ENCODE measurements around the gene TTC29.
"Not testable (repeated sequence)": the region's sequence is repeated elsewhere in the genome, so short reads cannot be mapped to it uniquely, and the experiment has no call there.

TTC29 gene

DNA sequence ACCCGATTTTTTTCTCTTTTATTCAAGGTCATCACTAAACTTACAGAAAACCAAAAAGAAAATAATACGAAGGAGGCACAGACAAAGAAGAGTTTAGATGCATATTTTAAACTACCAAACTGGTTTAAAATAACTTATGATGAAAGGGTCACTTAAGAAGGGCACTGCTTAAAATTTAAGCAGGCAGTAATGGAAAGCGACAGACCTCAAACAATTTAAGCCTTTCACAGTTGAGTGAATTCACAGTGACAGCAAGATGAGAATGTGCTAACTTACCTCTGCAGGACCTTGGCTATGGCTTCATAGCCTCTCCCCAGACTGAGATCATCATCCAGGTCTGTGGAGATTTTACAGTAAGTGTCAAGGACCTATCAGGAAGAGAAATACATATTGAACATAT, 112.1 kb downstream of the TTC29 start:
- H3K27me3 ChIP-seq = no peaks in the 10 kb centered on the region
- H3K4me1 ChIP-seq (ENCODE audit: control insufficient read depth in 1 of 2, insufficient read depth in 1 of 2, low read depth in 1 of 2, low read length in 1 of 2) = no peaks in the 10 kb centered on the region
- TF ChIP-seq, protein P1, sequence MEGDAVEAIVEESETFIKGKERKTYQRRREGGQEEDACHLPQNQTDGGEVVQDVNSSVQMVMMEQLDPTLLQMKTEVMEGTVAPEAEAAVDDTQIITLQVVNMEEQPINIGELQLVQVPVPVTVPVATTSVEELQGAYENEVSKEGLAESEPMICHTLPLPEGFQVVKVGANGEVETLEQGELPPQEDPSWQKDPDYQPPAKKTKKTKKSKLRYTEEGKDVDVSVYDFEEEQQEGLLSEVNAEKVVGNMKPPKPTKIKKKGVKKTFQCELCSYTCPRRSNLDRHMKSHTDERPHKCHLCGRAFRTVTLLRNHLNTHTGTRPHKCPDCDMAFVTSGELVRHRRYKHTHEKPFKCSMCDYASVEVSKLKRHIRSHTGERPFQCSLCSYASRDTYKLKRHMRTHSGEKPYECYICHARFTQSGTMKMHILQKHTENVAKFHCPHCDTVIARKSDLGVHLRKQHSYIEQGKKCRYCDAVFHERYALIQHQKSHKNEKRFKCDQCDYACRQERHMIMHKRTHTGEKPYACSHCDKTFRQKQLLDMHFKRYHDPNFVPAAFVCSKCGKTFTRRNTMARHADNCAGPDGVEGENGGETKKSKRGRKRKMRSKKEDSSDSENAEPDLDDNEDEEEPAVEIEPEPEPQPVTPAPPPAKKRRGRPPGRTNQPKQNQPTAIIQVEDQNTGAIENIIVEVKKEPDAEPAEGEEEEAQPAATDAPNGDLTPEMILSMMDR (IDR thresholded peaks at IDR 0.05) = no peak
- no peak overlapping the region for H3K27ac ChIP-seq
- H3K4me3 ChIP-seq (ENCODE audit: low read depth in 1 of 2, low read length in 1 of 2) = no peak overlapping the region
- H3K9me3 ChIP-seq = no peaks in the 10 kb centered on the region
- no peaks in the 10 kb centered on the region for H3K36me3 ChIP-seq

DNA sequence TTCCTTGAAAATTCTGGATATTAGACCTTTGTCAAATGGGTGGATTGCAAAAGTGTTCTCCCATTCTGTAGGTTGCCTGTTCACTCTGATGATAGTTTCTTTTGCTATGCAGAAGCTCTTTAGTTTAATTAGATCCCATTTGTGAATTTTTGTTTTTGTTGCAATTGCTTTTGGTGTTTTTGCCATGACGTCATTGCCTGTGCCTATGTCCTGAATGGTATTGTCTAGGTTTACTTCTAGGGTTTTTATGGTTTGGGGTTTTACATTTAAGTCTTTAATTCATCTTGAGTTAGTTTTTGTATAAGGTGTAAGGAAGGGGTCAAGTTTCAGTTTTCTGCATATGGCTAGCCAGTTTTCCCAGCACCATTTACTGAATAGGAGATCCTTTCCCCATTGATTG, 122.7 kb downstream of the TTC29 start:
- H3K36me3 ChIP-seq; H3K9me3 ChIP-seq; H3K4me1 ChIP-seq (ENCODE audit: control insufficient read depth in 1 of 2, insufficient read depth in 1 of 2, low read depth in 1 of 2, low read length in 1 of 2); H3K4me3 ChIP-seq (ENCODE audit: low read depth in 1 of 2, low read length in 1 of 2); H3K27ac ChIP-seq; H3K27me3 ChIP-seq: not testable (repeated sequence)

DNA sequence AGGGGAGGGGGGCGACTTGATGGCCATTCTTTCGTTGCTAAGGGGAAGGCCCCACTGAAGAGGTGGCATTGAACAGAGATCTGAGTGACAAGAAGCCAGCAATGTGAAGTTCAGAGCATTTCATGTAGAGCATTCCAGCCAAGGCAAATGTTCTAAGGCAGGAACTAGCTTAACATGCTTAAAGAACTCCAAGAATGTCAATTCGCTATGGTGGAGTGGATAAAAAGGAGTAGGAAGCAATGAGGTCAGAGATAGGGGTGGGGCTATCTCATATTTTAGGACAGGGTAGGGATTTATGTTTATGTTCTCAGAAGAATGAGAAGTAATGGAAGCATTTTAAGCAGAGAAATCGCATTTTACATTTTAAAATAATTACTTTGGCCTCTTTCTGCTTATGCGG, 130.9 kb downstream of the TTC29 start:
- no peaks in the 10 kb centered on the region for H3K4me1 ChIP-seq (ENCODE audit: control insufficient read depth in 1 of 2, insufficient read depth in 1 of 2, low read depth in 1 of 2, low read length in 1 of 2)
- H3K9me3 ChIP-seq = no peaks in the 10 kb centered on the region
- no peaks in the 10 kb centered on the region for H3K36me3 ChIP-seq
- H3K27me3 ChIP-seq = no peaks in the 10 kb centered on the region
- TF ChIP-seq, protein P1 (IDR thresholded peaks at IDR 0.05) = no peak
- no peak overlapping the region for H3K4me3 ChIP-seq (ENCODE audit: low read depth in 1 of 2, low read length in 1 of 2)
- H3K27ac ChIP-seq = no peak overlapping the region

- Histone ChIP-seq H3K9me3 (no peaks in the 10 kb centered on the region), H3K36me3 (no peaks in the 10 kb centered on the region), H3K27ac (no peak overlapping the region), H3K4me3 (ENCODE audit: low read depth in 1 of 2, low read length in 1 of 2) (no peak overlapping the region), H3K4me1 (ENCODE audit: control insufficient read depth in 1 of 2, insufficient read depth in 1 of 2, low read depth in 1 of 2, low read length in 1 of 2) (no peaks in the 10 kb centered on the region), H3K27me3 (no peaks in the 10 kb centered on the region)
- TF ChIP-seq, protein P1 (IDR thresholded peaks at IDR 0.05) = no peak
Observed at GRCh38 chr4:146795711-146796110, 150.0 kb downstream of the TTC29 start.

DNA sequence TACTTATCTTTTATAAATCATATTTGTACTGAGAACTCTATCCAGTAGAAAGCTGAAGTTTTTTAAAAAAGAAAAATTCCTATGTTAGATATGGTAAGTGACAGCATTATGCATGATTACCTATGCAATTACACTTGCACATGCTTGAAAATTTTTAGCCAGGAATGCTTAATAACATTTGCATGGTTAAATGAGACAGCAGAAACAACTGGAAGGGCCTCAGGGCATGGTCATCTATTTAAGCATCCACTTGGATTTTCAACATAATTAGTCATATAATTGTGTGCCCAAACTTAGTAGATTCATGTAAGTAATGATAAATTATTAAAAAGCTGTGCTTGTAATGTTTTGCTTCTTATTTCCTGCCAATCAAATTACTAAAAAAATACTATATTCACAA, 151.9 kb downstream of the TTC29 start:
- TF ChIP-seq, protein P1 (IDR thresholded peaks at IDR 0.05) = no peak
- Histone ChIP-seq H3K9me3 (no peaks in the 10 kb centered on the region), H3K36me3 (no peaks in the 10 kb centered on the region), H3K4me3 (ENCODE audit: low read depth in 1 of 2, low read length in 1 of 2) (no peak overlapping the region), H3K27me3 (no peaks in the 10 kb centered on the region), H3K4me1 (ENCODE audit: control insufficient read depth in 1 of 2, insufficient read depth in 1 of 2, low read depth in 1 of 2, low read length in 1 of 2) (no peaks in the 10 kb centered on the region), H3K27ac (no peak overlapping the region)

DNA sequence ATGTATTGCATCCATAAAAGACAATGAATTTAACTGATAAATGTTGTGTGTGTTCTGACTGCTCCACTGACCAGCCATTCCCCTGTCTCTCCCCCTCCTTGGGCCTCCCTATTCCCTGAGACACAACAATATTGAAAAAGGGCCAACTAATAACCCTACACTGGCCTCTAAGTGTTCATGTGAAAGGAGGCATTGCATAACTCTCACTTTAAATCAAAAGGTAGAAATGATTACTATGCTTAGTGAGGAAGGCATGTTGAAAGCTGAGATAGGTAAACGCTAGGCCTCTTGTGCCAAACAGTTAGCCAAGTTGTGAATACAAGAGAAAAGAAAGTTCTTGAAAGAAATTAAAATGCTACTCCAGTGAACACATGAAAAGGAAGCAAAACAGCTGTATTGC, 154.2 kb downstream of the TTC29 start:
- no peaks in the 10 kb centered on the region for H3K4me1 ChIP-seq (ENCODE audit: control insufficient read depth in 1 of 2, insufficient read depth in 1 of 2, low read depth in 1 of 2, low read length in 1 of 2)
- no peak overlapping the region for H3K27ac ChIP-seq
- H3K4me3 ChIP-seq (ENCODE audit: low read depth in 1 of 2, low read length in 1 of 2) = no peak overlapping the region
- H3K9me3 ChIP-seq = no peaks in the 10 kb centered on the region
- TF ChIP-seq, protein P1 (IDR thresholded peaks at IDR 0.05) = no peak
- H3K27me3 ChIP-seq = no peaks in the 10 kb centered on the region
- no peaks in the 10 kb centered on the region for H3K36me3 ChIP-seq
